Activated T-cell treated with anti-CD3 and anti-CD28 coated beads, Interleukin-2, amount 50 U/mL, for 72 hours (primary cell): Measurements from ENCODE around the gene JUP. TPM values are rescaled to one million over a fixed set of nuclear protein-coding genes. Genes with fewer than 3 reads are reported as not detected.

Experiments
- ATAC-seq, 2 donors: fragments of 150-1000 bp; cut with Tn5 transposase; replicated peaks in 1 of 2; 2 replicates each; pipeline ENCODE4 v1.10.0; 2021; ENCODE audit warnings: moderate library complexity in 2 of 2, mild to moderate bottlenecking in 1 of 2
- DNase-seq, 2 donors: peaks; one replicate each; pipeline ENCODE4 v3.0.0; 2021 to 2022; ENCODE audit warnings: mixed read lengths in 1 of 2
- H3K27ac Mint-ChIP-seq: one replicate; pipeline ENCODE4 v1.8.0; 2022; ENCODE audit warnings: mild to moderate bottlenecking, moderate library complexity, mixed read lengths
- H3K27me3 Mint-ChIP-seq: one replicate; pipeline ENCODE4 v1.8.0; 2022; ENCODE audit warnings: low read depth, mixed read lengths
- H3K36me3 Mint-ChIP-seq, 2 donors: one replicate each; pipeline ENCODE4 v1.8.0; 2022; ENCODE audit warnings: mixed read lengths in 2 of 2, mild to moderate bottlenecking in 1 of 2; ENCODE audit not compliant: insufficient read depth in 2 of 2
- H3K4me1 Mint-ChIP-seq: one replicate; pipeline ENCODE4 v1.8.0; 2022; ENCODE audit warnings: low read depth, mixed read lengths
- H3K4me3 Mint-ChIP-seq, 2 donors: one replicate each; pipeline ENCODE4 v1.8.0; 2022; ENCODE audit warnings: mild to moderate bottlenecking in 2 of 2, mixed read lengths in 2 of 2, moderate library complexity in 2 of 2
- H3K9me3 Mint-ChIP-seq, 2 donors: one replicate each; pipeline ENCODE4 v1.8.0; 2022; ENCODE audit warnings: mixed read lengths in 2 of 2
- total RNA-seq, 2 donors: library from RNA; stranded (reverse); gene quantifications; one replicate each; pipeline ENCODE4 v1.2.3, GENCODE V29; 2022

Gene JUP
- total RNA-seq, 2 donors from 2014 or later = 0.86 to 0.99 TPM

- Mint-ChIP-seq H3K27me3 (no peaks in the 10 kb centered on the region), H3K4me1 (no peaks in the 10 kb centered on the region), H3K9me3 (no peaks in the 10 kb centered on the region), H3K36me3 (no peaks in the 10 kb centered on the region), H3K4me3 (no peak overlapping the region), H3K27ac (no peak overlapping the region)
- no peak for DNase-seq
- ATAC-seq = no peak
These were observed 17.7 kb downstream of the JUP start for GRCh38 chr17:41768682-41769288.

GRCh38 chr17:41767324-41768042 is 19.0 kb downstream of the JUP start:
- H3K27ac Mint-ChIP-seq = no peak overlapping the region
- ATAC-seq (no peak), DNase-seq (no peak)
- no peaks in the 10 kb centered on the region for H3K36me3 Mint-ChIP-seq
- no peaks in the 10 kb centered on the region for H3K9me3 Mint-ChIP-seq
- no peaks in the 10 kb centered on the region for H3K27me3 Mint-ChIP-seq
- no peak overlapping the region for H3K4me3 Mint-ChIP-seq
- H3K4me1 Mint-ChIP-seq = no peaks in the 10 kb centered on the region

- H3K9me3 Mint-ChIP-seq = no peaks in the 10 kb centered on the region
- no peak overlapping the region for H3K27ac Mint-ChIP-seq
- ATAC-seq = no peak
- no peaks in the 10 kb centered on the region for H3K4me1 Mint-ChIP-seq
- no peak for DNase-seq
- no peak overlapping the region for H3K4me3 Mint-ChIP-seq
- H3K36me3 Mint-ChIP-seq = no peaks in the 10 kb centered on the region
- no peaks in the 10 kb centered on the region for H3K27me3 Mint-ChIP-seq
These were observed 20.4 kb downstream of the JUP start for GRCh38 chr17:41766135-41766534.

GRCh38 chr17:41763327-41763726 is 23.2 kb downstream of the JUP start:
- H3K4me1 Mint-ChIP-seq = no peaks in the 10 kb centered on the region
- H3K9me3 Mint-ChIP-seq = no peaks in the 10 kb centered on the region
- DNase-seq (no peak), ATAC-seq (no peak)
- H3K4me3 Mint-ChIP-seq = no peak overlapping the region
- no peaks in the 10 kb centered on the region for H3K36me3 Mint-ChIP-seq
- no peaks in the 10 kb centered on the region for H3K27me3 Mint-ChIP-seq
- H3K27ac Mint-ChIP-seq = no peak overlapping the region

- Mint-ChIP-seq H3K9me3 (no peaks in the 10 kb centered on the region), H3K27me3 (no peaks in the 10 kb centered on the region), H3K27ac (no peak overlapping the region), H3K4me3 (no peak overlapping the region), H3K4me1 (no peaks in the 10 kb centered on the region), H3K36me3 (no peaks in the 10 kb centered on the region)
- no peak for DNase-seq
- no peak for ATAC-seq
These were observed 23.7 kb downstream of the JUP start for GRCh38 chr17:41762841-41763240.

- ATAC-seq (no peak), DNase-seq (no peak)
- Mint-ChIP-seq H3K27ac (no peak overlapping the region), H3K27me3 (no peaks in the 10 kb centered on the region), H3K4me1 (no peaks in the 10 kb centered on the region), H3K36me3 (no peaks in the 10 kb centered on the region), H3K4me3 (no peak overlapping the region), H3K9me3 (no peaks in the 10 kb centered on the region)
These were observed 24.1 kb downstream of the JUP start for GRCh38 chr17:41762391-41762790.

GRCh38 chr17:41760878-41761277 is 25.6 kb downstream of the JUP start:
- H3K36me3 Mint-ChIP-seq = no peaks in the 10 kb centered on the region
- no peak overlapping the region for H3K4me3 Mint-ChIP-seq
- no peak for ATAC-seq
- no peak overlapping the region for H3K27ac Mint-ChIP-seq
- DNase-seq = no peak
- H3K9me3 Mint-ChIP-seq = no peaks in the 10 kb centered on the region
- no peaks in the 10 kb centered on the region for H3K4me1 Mint-ChIP-seq
- H3K27me3 Mint-ChIP-seq = no peaks in the 10 kb centered on the region

- DNase-seq (no peak), ATAC-seq (no peak)
- Mint-ChIP-seq H3K9me3 (no peaks in the 10 kb centered on the region), H3K27me3 (no peaks in the 10 kb centered on the region), H3K4me1 (no peaks in the 10 kb centered on the region), H3K36me3 (no peaks in the 10 kb centered on the region), H3K4me3 (no peak overlapping the region), H3K27ac (no peak overlapping the region)
These were observed 27.9 kb downstream of the JUP start for GRCh38 chr17:41758601-41759000.

- H3K36me3 Mint-ChIP-seq = no peaks in the 10 kb centered on the region
These were observed 32.4 kb downstream of the JUP start for GRCh38 chr17:41754066-41754465.

GRCh38 chr17:41751288-41751687 is 35.2 kb downstream of the JUP start:
- Mint-ChIP-seq H3K27ac (no peak overlapping the region), H3K9me3 (no peaks in the 10 kb centered on the region), H3K4me1 (no peaks in the 10 kb centered on the region), H3K27me3 (peaks cover 4% of the 10 kb centered on the region), H3K4me3 (no peak overlapping the region), H3K36me3 (no peaks in the 10 kb centered on the region)
- ATAC-seq (no peak), DNase-seq (no peak)

More at GRCh38 chr17:41754066-41754465, 32.4 kb downstream of the JUP start:
- DNase-seq = no peak
- Mint-ChIP-seq H3K4me1 (no peaks in the 10 kb centered on the region), H3K27me3 (no peaks in the 10 kb centered on the region), H3K4me3 (no peak overlapping the region), H3K9me3 (no peaks in the 10 kb centered on the region), H3K27ac (no peak overlapping the region)
- no peak for ATAC-seq

- DNase-seq = no peak
- no peaks in the 10 kb centered on the region for H3K9me3 Mint-ChIP-seq
- no peaks in the 10 kb centered on the region for H3K36me3 Mint-ChIP-seq
- peaks cover 5% of the 10 kb centered on the region for H3K27me3 Mint-ChIP-seq
- H3K4me3 Mint-ChIP-seq = no peak overlapping the region
- ATAC-seq = no peak
- no peaks in the 10 kb centered on the region for H3K4me1 Mint-ChIP-seq
- H3K27ac Mint-ChIP-seq = no peak overlapping the region
These were observed 35.6 kb downstream of the JUP start for GRCh38 chr17:41750862-41751261.

GRCh38 chr17:41748275-41748674 is 38.2 kb downstream of the JUP start:
- Mint-ChIP-seq H3K4me3 (no peak overlapping the region), H3K4me1 (no peaks in the 10 kb centered on the region), H3K27ac (no peak overlapping the region), H3K27me3 (peaks cover 5% of the 10 kb centered on the region), H3K9me3 (no peaks in the 10 kb centered on the region), H3K36me3 (no peaks in the 10 kb centered on the region)
- no peak for ATAC-seq
- no peak for DNase-seq

- DNase-seq = no peak
- Mint-ChIP-seq H3K27ac (no peak overlapping the region), H3K4me1 (peaks cover 5% of the 10 kb centered on the region), H3K36me3 (no peaks in the 10 kb centered on the region), H3K4me3 (no peak overlapping the region), H3K27me3 (peaks cover 14% of the 10 kb centered on the region), H3K9me3 (no peaks in the 10 kb centered on the region)
- no peak for ATAC-seq
These were observed 44.8 kb downstream of the JUP start for GRCh38 chr17:41741709-41742108.

GRCh38 chr17:41740506-41740905 is 46.0 kb downstream of the JUP start:
- H3K27me3 Mint-ChIP-seq = peaks cover 22% of the 10 kb centered on the region
- DNase-seq = no peak
- H3K4me1 Mint-ChIP-seq = peaks cover 5% of the 10 kb centered on the region
- ATAC-seq = no peak
- no peaks in the 10 kb centered on the region for H3K9me3 Mint-ChIP-seq
- H3K4me3 Mint-ChIP-seq = no peak overlapping the region
- no peak overlapping the region for H3K27ac Mint-ChIP-seq
- no peaks in the 10 kb centered on the region for H3K36me3 Mint-ChIP-seq
